ENCODE data around the gene TECTB.

GRCh38 chr10:112311481-112311880 is 28.3 kb downstream of the TECTB start:
- TF ChIP-seq YY1 (IDR thresholded peaks at IDR 0.05; ENCODE audit: insufficient read depth, insufficient read length) (no peak), SUZ12 (IDR thresholded peaks at IDR 0.05; ENCODE audit: extremely low read depth, insufficient read depth, insufficient read length) (no peak), ZNF274 (IDR thresholded peaks at IDR 0.05; ENCODE audit: low read depth, low read length) (no peak)
